K562 (cell line): ENCODE data around the gene FRAT2. TPM values are rescaled to one million over a fixed set of nuclear protein-coding genes. Genes with fewer than 3 reads are reported as not detected.
A peak's percentile ranks its signal among the peaks of the same experiment; 100 is the strongest.

Source experiments
- ARID1B ChIP-seq: fragments of 450-650 bp; IDR thresholded peaks from 2 replicates; pipeline ENCODE4 v1.6.1; 2016; ENCODE audit warnings: antibody characterized with exemption, mild to moderate bottlenecking, inconsistent platforms
- ARID4B ChIP-seq: sonication (generic); formaldehyde crosslinking; IDR thresholded peaks from 2 replicates; pipeline ENCODE4 v1.8.0; 2022; ENCODE audit warnings: mild to moderate bottlenecking, missing genetic modification reagents
- CEBPB ChIP-seq: fragments of 450-650 bp; IDR thresholded peaks from 2 replicates; pipeline ENCODE4 v1.6.1; 2016; ENCODE audit warnings: missing genetic modification characterization, missing compliant biosample characterization
- CEBPZ ChIP-seq: fragments of 150-350 bp; IDR thresholded peaks from 2 replicates; pipeline ENCODE4 v1.6.1; 2014; ENCODE audit warnings: low read depth, mild to moderate bottlenecking, low read length, borderline replicate concordance
- EP400 ChIP-seq: fragments of 450-650 bp; IDR thresholded peaks from 2 replicates; pipeline ENCODE4 v1.6.1; 2017; ENCODE audit warnings: antibody characterized with exemption, mild to moderate bottlenecking, moderate library complexity
- ESRRA ChIP-seq: fragments of 450-650 bp; IDR thresholded peaks from 2 replicates; pipeline ENCODE4 v1.6.1; 2014; ENCODE audit warnings: low read depth, mild to moderate bottlenecking, moderate library complexity, borderline replicate concordance
- HDAC8 ChIP-seq: fragments of 450-650 bp; IDR thresholded peaks from 2 replicates; pipeline ENCODE4 v1.6.1; 2016; ENCODE audit warnings: mild to moderate bottlenecking, missing genetic modification characterization, moderate library complexity, missing compliant biosample characterization
- JUND ChIP-seq, 2 experiments: IDR thresholded peaks; 2 replicates in 1 of 2; 3 replicates in 1 of 2; pipeline ENCODE4 v1.6.1; 2011; ENCODE audit warnings: borderline replicate concordance in 2 of 2, low read depth in 2 of 2, low read length in 2 of 2, improper control_type of control experiment in 1 of 2, missing biosample characterization in 1 of 2, missing genetic modification characterization in 1 of 2, missing genetic modification reagents in 1 of 2
- KDM5B ChIP-seq: fragments of 200-600 bp; sonication (generic); IDR thresholded peaks from 2 replicates; pipeline ENCODE4 v1.6.1; 2012; ENCODE audit warnings: low read depth, mild to moderate bottlenecking, moderate library complexity, low read length, control low read depth, inconsistent platforms; ENCODE audit not compliant: insufficient replicate concordance
- NRF1 ChIP-seq, 2 experiments: fragments of 450-650 bp; IDR thresholded peaks in 1 of 2; conservative IDR thresholded peaks in 1 of 2; 2 replicates each; pipeline ENCODE4 v1.6.1; 2014; ENCODE audit warnings: mild to moderate bottlenecking in 2 of 2
- PHF21A ChIP-seq: fragments of 450-650 bp; IDR thresholded peaks from 2 replicates; pipeline ENCODE4 v1.6.1; 2017; ENCODE audit warnings: low read depth, borderline replicate concordance
- POLR2A ChIP-seq: fragments of 450-650 bp; conservative IDR thresholded peaks from 2 replicates; pipeline ENCODE4 v1.6.1; 2016
- RB1 ChIP-seq: fragments of 450-650 bp; IDR thresholded peaks from 2 replicates; pipeline ENCODE4 v1.6.1; 2017; ENCODE audit warnings: low read depth, mild to moderate bottlenecking
- USF2 ChIP-seq: sonication (generic); formaldehyde crosslinking; IDR thresholded peaks from 2 replicates; pipeline ENCODE4 v1.5.0; 2020; ENCODE audit warnings: missing genetic modification reagents
- ZNF175 ChIP-seq: fragments of 200-800 bp; sonication (Bioruptor generic); IDR thresholded peaks from 2 replicates; pipeline ENCODE4 v1.6.1; 2016; ENCODE audit warnings: low read depth, mild to moderate bottlenecking, missing genetic modification characterization, missing compliant biosample characterization
- ZNF707 ChIP-seq: fragments of 250-450 bp; sonication (Bioruptor Pico); conservative IDR thresholded peaks from 2 replicates; pipeline ENCODE4 v1.8.0; 2022; ENCODE audit warnings: inconsistent platforms, mild to moderate bottlenecking, moderate library complexity
- polyA plus RNA-seq, 8 experiments: library from polyadenylated mRNA; depleted of rRNA in 4 of 8; stranded (reverse) in 5 of 8; unstranded in 3 of 8; fragments of >200 nt; fragmentation: Nextera tagmentation in 2 of 8; fragmentation: Illumina TruSeq in 1 of 8; extraction: Ambion mirVana in 2 of 8; extraction: Trizol in 1 of 8; gene quantifications; 2 replicates each; pipeline versions ENCODE4 v1.2.1 to v1.2.3, GENCODE V29; 2011 to 2014; ENCODE audit warnings: inconsistent platforms in 1 of 8, missing spikeins in 1 of 8
- total RNA-seq, 7 experiments: library from RNA; depleted of rRNA in 6 of 7; stranded (reverse); fragments of >200 nt in 6 of 7; fragmentation: Illumina TruSeq in 2 of 7; extraction: Trizol in 2 of 7; gene quantifications; 2 replicates each; pipeline versions ENCODE4 v1.2.1 to v1.2.3, GENCODE V29; 2011 to 2021; ENCODE audit warnings: low replicate concordance in 1 of 7

The FRAT2 gene
- total and polyA plus RNA-seq, 9 of the 15 experiments (the other 6 are each of a cell fraction or from before 2014, with no cell fraction given) = 4.3 to 31.7 (median 19.5) TPM

GRCh38 chr10:97292097-97292861 lies 42.2 kb downstream of the FRAT2 start, which contains the start of gene ARHGAP19 (continued):
- TF ChIP-seq ARID4B (CRISPR knock-in tag) (no peak; the same call in 1 of the 2 replicates), POLR2A (peak; percentile 83), USF2 (CRISPR knock-in tag) (no peak), ZNF707 (no peak), KDM5B (peak; percentile 81), ZNF175 (CRISPR knock-in tag) (no peak), RB1 (peak; percentile 73), CEBPZ (peak; percentile 40; the same call in 1 of the 2 replicates), NRF1 (conservative IDR thresholded peaks at IDR 0.05 in 1 of 2, IDR thresholded peaks at IDR 0.05 in 1 of 2) (peak; percentile 45 to 61), JUND (IDR thresholded peaks at IDR 0.05; ENCODE audit: borderline replicate concordance, low read depth, low read length) (peak; percentile 33; the same call in 1 of the 2 replicates), JUND (tag; IDR thresholded peaks at IDR 0.05; ENCODE audit: borderline replicate concordance, low read depth, low read length) (no peak), PHF21A (peak; percentile 53; the same call in 1 of the 2 replicates), HDAC8 (tag) (no peak), ARID1B (peak; percentile 15; the same call in 1 of the 2 replicates), CEBPB (tag) (no peak), EP400 (peak; percentile 87), ESRRA (no peak)
